Fibroblast of pulmonary artery (primary cell): ENCODE results near the gene FAM3D.

Experiments used
- DNase-seq: peaks from one replicate; pipeline ENCODE4 v3.0.0-alpha.2; 2010; ENCODE audit warnings: low read depth
- H3K4me3 ChIP-seq: replicated peaks from 2 replicates; pipeline ENCODE4 v1.5.1; 2011; ENCODE audit warnings: low read depth, mild to moderate bottlenecking, control low read depth, low read length, moderate library complexity
- CTCF ChIP-seq: IDR thresholded peaks from 2 replicates; pipeline ENCODE4 v1.5.1; 2011; ENCODE audit warnings: mild to moderate bottlenecking, control low read depth, low read length, inconsistent platforms; ENCODE audit errors: missing control alignments

Gene FAM3D

GRCh38 chr3:58652624-58653023 is 13.9 kb downstream of the FAM3D start:
- no peak for DNase-seq
- H3K4me3 ChIP-seq, result no peak overlapping the region
- no peak for TF ChIP-seq CTCF

- no peak for TF ChIP-seq CTCF
- H3K4me3 ChIP-seq, result no peak overlapping the region
- DNase-seq, result peak; percentile 69
Observed at GRCh38 chr3:58651276-58651675, 15.3 kb downstream of the FAM3D start.

GRCh38 chr3:58647381-58648141 is 19.0 kb downstream of the FAM3D start:
- DNase-seq, result peak; percentile 62
- H3K4me3 ChIP-seq, result no peak overlapping the region
- TF ChIP-seq CTCF, result no peak

GRCh38 chr3:58646503-58646902 is 20.1 kb downstream of the FAM3D start:
- DNase-seq, result no peak
- no peak overlapping the region for H3K4me3 ChIP-seq
- TF ChIP-seq CTCF, result no peak

- TF ChIP-seq CTCF, result no peak
- H3K4me3 ChIP-seq, result no peak overlapping the region
- DNase-seq, result no peak
Observed at GRCh38 chr3:58645726-58646125, 20.8 kb downstream of the FAM3D start.

- no peak overlapping the region for H3K4me3 ChIP-seq
- TF ChIP-seq CTCF, result no peak
- DNase-seq, result no peak
Observed at GRCh38 chr3:58642846-58643245, 23.7 kb downstream of the FAM3D start.
